Type B pancreatic cell (in vitro differentiated cells): ENCODE measurements around the gene PACS2. TPM values are rescaled to one million over a fixed set of nuclear protein-coding genes. Genes with fewer than 3 reads are reported as not detected.

ENCODE experiments used
- DNase-seq: peaks from one replicate; pipeline ENCODE4 v3.0.0; 2021; ENCODE audit warnings: mixed read lengths; ENCODE audit not compliant: unreplicated experiment; ENCODE audit errors: extremely low spot score
- H3K27ac Mint-ChIP-seq: 2 replicates; pipeline ENCODE4 v1.8.0; 2021; ENCODE audit warnings: mild to moderate bottlenecking, mixed read lengths
- H3K27me3 Mint-ChIP-seq: 2 replicates; pipeline ENCODE4 v1.8.0; 2021; ENCODE audit warnings: mixed read lengths
- H3K36me3 Mint-ChIP-seq: 2 replicates; pipeline ENCODE4 v1.8.0; 2021; ENCODE audit warnings: mixed read lengths
- H3K4me1 Mint-ChIP-seq: one replicate; pipeline ENCODE4 v1.8.0; 2021; ENCODE audit warnings: mixed read lengths; ENCODE audit not compliant: unreplicated experiment
- H3K4me3 Mint-ChIP-seq: 2 replicates; pipeline ENCODE4 v1.8.0; 2021; ENCODE audit warnings: mild to moderate bottlenecking, mixed read lengths
- H3K9me3 Mint-ChIP-seq: 2 replicates; pipeline ENCODE4 v1.8.0; 2021; ENCODE audit warnings: mixed read lengths
- CTCF ChIP-seq: fragments of 200-600 bp; sonication (generic); conservative IDR thresholded peaks from 2 replicates; pipeline ENCODE4 v1.5.0; 2021; ENCODE audit warnings: antibody characterized with exemption, mild to moderate bottlenecking
- total RNA-seq: library from RNA; stranded (reverse); gene quantifications from 2 replicates; pipeline ENCODE4 v1.2.1, GENCODE V29; 2021; ENCODE audit warnings: low replicate concordance

The PACS2 gene
- total RNA-seq, 1 donor from 2014 or later: 101 TPM

- Mint-ChIP-seq H3K4me1 (no peaks in the 10 kb centered on the region), H3K27me3 (no peaks in the 10 kb centered on the region), H3K36me3 (peaks cover 4% of the 10 kb centered on the region), H3K4me3 (no peak overlapping the region), H3K27ac (no peak overlapping the region), H3K9me3 (no peaks in the 10 kb centered on the region)
- DNase-seq: no peak
- no peak for TF ChIP-seq CTCF
Measured at GRCh38 chr14:105385698-105386365, 71.3 kb downstream of the PACS2 start.

GRCh38 chr14:105386581-105387529 lies 72.3 kb downstream of the PACS2 start:
- no peak for DNase-seq
- TF ChIP-seq CTCF: peak; percentile 16
- Mint-ChIP-seq H3K4me3 (no peak overlapping the region), H3K27me3 (no peaks in the 10 kb centered on the region), H3K9me3 (no peaks in the 10 kb centered on the region), H3K4me1 (no peaks in the 10 kb centered on the region), H3K36me3 (peaks cover 4% of the 10 kb centered on the region), H3K27ac (no peak overlapping the region)

DNA sequence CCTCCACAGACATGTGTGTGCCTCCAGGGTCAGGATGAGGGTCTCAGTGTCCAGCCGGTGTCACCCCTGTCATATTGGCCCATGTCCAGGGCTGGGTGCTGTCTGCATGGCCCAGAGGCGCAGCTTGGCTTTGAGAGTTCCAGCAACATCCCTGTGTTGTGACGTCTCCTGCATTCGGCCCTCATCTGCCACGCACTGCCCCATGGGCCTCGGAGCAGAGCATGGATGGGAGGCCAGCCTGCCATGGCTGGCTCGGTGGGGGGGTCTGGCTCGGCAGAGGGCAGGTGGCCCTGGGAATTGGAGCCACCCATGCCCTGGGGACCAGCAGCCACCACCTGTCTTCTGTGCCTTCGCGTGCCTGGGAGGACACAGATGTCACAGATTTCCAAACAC lies 73.0 kb downstream of the PACS2 start:
- Mint-ChIP-seq H3K9me3 (no peaks in the 10 kb centered on the region), H3K4me3 (no peak overlapping the region), H3K4me1 (no peaks in the 10 kb centered on the region), H3K36me3 (peaks cover 4% of the 10 kb centered on the region), H3K27ac (no peak overlapping the region), H3K27me3 (no peaks in the 10 kb centered on the region)
- no peak for DNase-seq
- no peak for TF ChIP-seq CTCF

- Mint-ChIP-seq H3K9me3 (no peaks in the 10 kb centered on the region), H3K4me3 (no peak overlapping the region), H3K27me3 (no peaks in the 10 kb centered on the region), H3K36me3 (peaks cover 4% of the 10 kb centered on the region), H3K4me1 (no peaks in the 10 kb centered on the region), H3K27ac (peak overlapping the region; percentile 51)
- no peak for TF ChIP-seq CTCF
- no peak for DNase-seq
Measured at GRCh38 chr14:105388110-105388951, 73.8 kb downstream of the PACS2 start.

GRCh38 chr14:105388976-105389375 lies 74.4 kb downstream of the PACS2 start:
- Mint-ChIP-seq H3K27ac (no peak overlapping the region), H3K27me3 (no peaks in the 10 kb centered on the region), H3K36me3 (no peaks in the 10 kb centered on the region), H3K4me1 (no peaks in the 10 kb centered on the region), H3K9me3 (no peaks in the 10 kb centered on the region), H3K4me3 (no peak overlapping the region)
- no peak for TF ChIP-seq CTCF
- DNase-seq: no peak
